Measurements from ENCODE around the gene RALGAPA1. TPM values are rescaled to one million over a fixed set of nuclear protein-coding genes. Genes with fewer than 3 reads are reported as not detected.
"Not testable (repeated sequence)": the region's sequence is repeated elsewhere in the genome, so short reads cannot be mapped to it uniquely, and the experiment has no call there.

The RALGAPA1 gene
- total RNA-seq, 1 experiment from 2014 or later = 30.0 TPM

- Histone ChIP-seq H3K27ac (no peak overlapping the region), H3K9me3 (ENCODE audit: insufficient read depth, low read depth) (no peaks in the 10 kb centered on the region), H3K4me3 (no peak overlapping the region), H3K27me3 (ENCODE audit: insufficient read depth, low read depth) (no peaks in the 10 kb centered on the region), H4K20me1 (ENCODE audit: insufficient read depth) (no peaks in the 10 kb centered on the region), H2AFZ (no peak overlapping the region), H3K4me2 (no peak overlapping the region), H3K9me2 (ENCODE audit: insufficient read depth) (no peaks in the 10 kb centered on the region), H3F3A (ENCODE audit: insufficient read depth, low read depth) (no peaks in the 10 kb centered on the region), H3K4me1 (replicated peaks; ENCODE audit: insufficient read depth) (no peaks in the 10 kb centered on the region), H3K79me2 (ENCODE audit: low read depth) (no peaks in the 10 kb centered on the region), H3K36me3 (ENCODE audit: low read depth) (no peaks in the 10 kb centered on the region)
- no TSS peak for BruUV-seq (replicated peaks)
- ChIA-PET POLR2A (ENCODE audit: unreplicated experiment) (no interaction called here), CTCF (no interaction called here)
- TF ChIP-seq CTCF (conservative IDR thresholded peaks at IDR 0.05) = no peak
- TF ChIP-seq EZH2 (IDR thresholded peaks at IDR 0.05; ENCODE audit: low read depth) = no peak
- intact Hi-C loops (cut with micrococcal nuclease; ENCODE audit: unreplicated experiment) = no loop called here
- DNase-seq = no peak
Observed at GRCh38 chr14:35594616-35595015, 214.5 kb downstream of the RALGAPA1 start.

- CTCF ChIA-PET; BruUV-seq (replicated peaks); H2AFZ ChIP-seq; DNase-seq; H3F3A ChIP-seq (ENCODE audit: insufficient read depth, low read depth); H3K9me3 ChIP-seq (ENCODE audit: insufficient read depth, low read depth); H3K4me3 ChIP-seq; H3K27me3 ChIP-seq (ENCODE audit: insufficient read depth, low read depth); intact Hi-C loops (cut with micrococcal nuclease; ENCODE audit: unreplicated experiment); H3K4me1 ChIP-seq (replicated peaks; ENCODE audit: insufficient read depth); H3K9me2 ChIP-seq (ENCODE audit: insufficient read depth); H4K20me1 ChIP-seq (ENCODE audit: insufficient read depth); H3K79me2 ChIP-seq (ENCODE audit: low read depth); H3K4me2 ChIP-seq; H3K36me3 ChIP-seq (ENCODE audit: low read depth); H3K27ac ChIP-seq: not testable (repeated sequence)
- POLR2A ChIA-PET (ENCODE audit: unreplicated experiment) = interaction anchor here (0.6 kb wide), 1 partner anchor 356 kb away, joined by 4 read pairs; no protein-coding TSS in a partner anchor
Observed at GRCh38 chr14:35587373-35587772, 221.7 kb downstream of the RALGAPA1 start.

- no peak for DNase-seq
- Histone ChIP-seq H3K36me3 (ENCODE audit: low read depth) (no peaks in the 10 kb centered on the region), H4K20me1 (ENCODE audit: insufficient read depth) (no peaks in the 10 kb centered on the region), H3K9me3 (ENCODE audit: insufficient read depth, low read depth) (no peaks in the 10 kb centered on the region), H3K4me3 (no peak overlapping the region), H3F3A (ENCODE audit: insufficient read depth, low read depth) (no peaks in the 10 kb centered on the region), H2AFZ (no peak overlapping the region), H3K4me2 (no peak overlapping the region), H3K4me1 (replicated peaks; ENCODE audit: insufficient read depth) (no peaks in the 10 kb centered on the region), H3K27me3 (ENCODE audit: insufficient read depth, low read depth) (no peaks in the 10 kb centered on the region), H3K27ac (no peak overlapping the region), H3K9me2 (ENCODE audit: insufficient read depth) (no peaks in the 10 kb centered on the region), H3K79me2 (ENCODE audit: low read depth) (no peaks in the 10 kb centered on the region)
- CTCF ChIA-PET = no interaction called here
- TF ChIP-seq CTCF (conservative IDR thresholded peaks at IDR 0.05) (no peak), EZH2 (IDR thresholded peaks at IDR 0.05; ENCODE audit: low read depth) (no peak)
- intact Hi-C loops (cut with micrococcal nuclease; ENCODE audit: unreplicated experiment) = no loop called here
- no TSS peak for BruUV-seq (replicated peaks)
- POLR2A ChIA-PET (ENCODE audit: unreplicated experiment) = no interaction called here
Observed at GRCh38 chr14:35578639-35579038, 230.5 kb downstream of the RALGAPA1 start.

GRCh38 chr14:35578135-35578534, 231.0 kb downstream of the RALGAPA1 start:
- BruUV-seq (replicated peaks) = no TSS peak
- DNase-seq = no peak
- intact Hi-C loops (cut with micrococcal nuclease; ENCODE audit: unreplicated experiment) = no loop called here
- Histone ChIP-seq H2AFZ (no peak overlapping the region), H3K27me3 (ENCODE audit: insufficient read depth, low read depth) (no peaks in the 10 kb centered on the region), H3K9me3 (ENCODE audit: insufficient read depth, low read depth) (no peaks in the 10 kb centered on the region), H3K4me1 (replicated peaks; ENCODE audit: insufficient read depth) (no peaks in the 10 kb centered on the region), H3K4me2 (no peak overlapping the region), H3K79me2 (ENCODE audit: low read depth) (no peaks in the 10 kb centered on the region), H4K20me1 (ENCODE audit: insufficient read depth) (no peaks in the 10 kb centered on the region), H3K4me3 (no peak overlapping the region), H3K27ac (no peak overlapping the region), H3K36me3 (ENCODE audit: low read depth) (no peaks in the 10 kb centered on the region), H3K9me2 (ENCODE audit: insufficient read depth) (no peaks in the 10 kb centered on the region), H3F3A (ENCODE audit: insufficient read depth, low read depth) (no peaks in the 10 kb centered on the region)
- CTCF ChIA-PET = no interaction called here
- POLR2A ChIA-PET (ENCODE audit: unreplicated experiment) = no interaction called here
- TF ChIP-seq CTCF (conservative IDR thresholded peaks at IDR 0.05) (no peak), EZH2 (IDR thresholded peaks at IDR 0.05; ENCODE audit: low read depth) (no peak)

All from PC-9 (cell line).